Heart right ventricle (tissue), 16 donors: ENCODE data around the gene TLE2. TPM values are rescaled to one million over a fixed set of nuclear protein-coding genes. Genes with fewer than 3 reads are reported as not detected.
A peak's percentile ranks its signal among the peaks of the same experiment; 100 is the strongest.

Experiments used
- ATAC-seq, 8 donors: fragments of 200-7000 bp; cut with Tn5 transposase; one replicate each; pipeline ENCODE4 v1.9.1; 2020; ENCODE audit warnings: mild to moderate bottlenecking in 8 of 8, moderate library complexity in 8 of 8, moderate number of reproducible peaks in 1 of 8
- DNase-seq, 2 donors: peaks; one replicate each; pipeline ENCODE4 v3.0.0-alpha.2; 2020
- H3K27ac ChIP-seq, 10 donors: fragments of 200-600 bp; sonication (generic) in 2 of 10; one replicate each; pipeline versions ENCODE4 v1.5.0 to v1.8.0; 2020 to 2022; ENCODE audit warnings: mild to moderate bottlenecking in 3 of 10
- H3K27me3 ChIP-seq, 7 donors: fragments of 200-600 bp; one replicate each; pipeline ENCODE4 v1.8.0; 2021 to 2022; ENCODE audit warnings: mild to moderate bottlenecking in 2 of 7
- H3K36me3 ChIP-seq, 9 donors: fragments of 200-600 bp; sonication (generic) in 1 of 9; one replicate each; pipeline versions ENCODE4 v1.5.0 to v1.8.0; 2020 to 2022; ENCODE audit warnings: mild to moderate bottlenecking in 2 of 9
- H3K4me1 ChIP-seq, 9 donors: fragments of 200-600 bp; sonication (generic) in 1 of 9; one replicate each; pipeline versions ENCODE4 v1.5.0 to v1.8.0; 2020 to 2022; ENCODE audit warnings: mild to moderate bottlenecking in 4 of 9
- H3K4me3 ChIP-seq, 10 donors: fragments of 200-600 bp; sonication (generic) in 2 of 10; one replicate each; pipeline versions ENCODE4 v1.5.0 to v1.8.0; 2020 to 2022; ENCODE audit warnings: mild to moderate bottlenecking in 7 of 10, moderate library complexity in 2 of 10
- H3K9me3 ChIP-seq, 11 donors: fragments of 200-600 bp in 10 of 11; sonication (generic) in 2 of 11; one replicate each; pipeline versions ENCODE4 v1.5.0 to v1.8.0; 2013 to 2022; ENCODE audit warnings: mild to moderate bottlenecking in 2 of 11, control low read depth in 1 of 11, moderate library complexity in 1 of 11
- CTCF ChIP-seq, 9 donors: fragments of 200-600 bp; sonication (generic) in 2 of 9; IDR thresholded peaks; one replicate each; pipeline versions ENCODE4 v1.5.0 to v1.8.0; 2021 to 2022; ENCODE audit warnings: antibody characterized with exemption in 9 of 9, mild to moderate bottlenecking in 5 of 9, moderate library complexity in 1 of 9
- WGBS, 2 donors: extraction: QIAGEN DNeasy Blood & Tissue Kit; methylation state at CpG; one replicate each; pipeline ENCODE4 v1.1.7; 2013; ENCODE audit warnings: inconsistent platforms in 1 of 2; 5-methylcytosine and 5-hydroxymethylcytosine counted together
- intact Hi-C, 10 donors: fragments of 100-400 bp; cut with DNase I; formaldehyde crosslinking; loops; one replicate each; pipeline versions ENCODE4 v1.11.1 to v1.14.2; 2022
- polyA plus RNA-seq, 2 donors: library from polyadenylated mRNA; stranded (reverse); fragments of 200-250 nt; gene quantifications; one replicate each; pipeline ENCODE4 v1.2.3, GENCODE V29; 2013
- total RNA-seq, 10 donors: library from RNA; stranded (reverse); fragmentation: NEBNext Ultra II Directional in 3 of 10; extraction: Animal tissue kit (Norgen Biotek cat#: 25700) in 3 of 10; gene quantifications; one replicate each; pipeline versions ENCODE4 v1.2.1 to v1.2.4, GENCODE V29; 2021 to 2023
- donor health status: Arrhythmogenic right ventricular cardiomyopathy.
- donor health status: ischemic (EF 13 %, LVEDD 7.1; RV severe dilation, severe dysfunction).
- donor health status: healthy with polysubstance abuse.
- donor health status: DM: no; HTN: yes; CAD: no.
- donor health status: DM: no; HTN: no; CAD: no.
- donor health status: ischemic (EF 25% LVEDD 6.9; RV normal size, moderate dysfunction).
- donor health status: ischemic (EF 25% LVEDD 5.7; RV mildly dilated, moderate dysfunction).
- donor health status: healthy.
- donor health status: DM: yes; HTN: yes; CAD: no.
- donor health status: Ischemic cardiomyopathy.
- donor health status: ischemic (EF 35%, LVEDD 5.7; RV mildly dilated, moderate dysfunction).
- donor health status: nonischemic (EF 11% LVEDD 7.7; RV severe dilation, severe dysfunction).
- donor health status: DM: yes; HTN: yes; CAD: no.
- donor health status: PGD.
- donor health status: ischemic (EF 29% LVEDD 5.4; RV normal size, mild dysfunction).
- donor health status: nonischemic (EF 23%, LVEDD 6.1; RV moderate dilation, normal function).

Gene TLE2
- total and polyA plus RNA-seq, 12 donors, result 28.2 to 64.5 (median 39.9) TPM

- Histone ChIP-seq H3K4me3 (no peak overlapping the region), H3K4me1 (peaks cover 14 to 35% (median 26%) of the 10 kb centered on the region in 9 donors), H3K36me3 (no peaks in the 10 kb centered on the region), H3K27ac (no peak overlapping the region), H3K9me3 (no peaks in the 10 kb centered on the region), H3K27me3 (peaks cover 0 to 18% (median 0%) of the 10 kb centered on the region in 7 donors)
- intact Hi-C loops, result loop anchor here in 5 of 10 donors (2.0 to 10.0 kb wide), 5 partner anchors 46 to 59 kb away; partner anchors contain the start of gene TLE6 (in 2 of the 5)
- TF ChIP-seq CTCF (IDR thresholded peaks at IDR 0.05), result no peak
- WGBS, 2 donors, result 79% methylated on average over 11 of the region's 11 CpGs
- no peak for DNase-seq
- ATAC-seq, result no peak
Measured at GRCh38 chr19:3033595-3034405, 4.7 kb upstream of the TLE2 start.

GRCh38 chr19:3031607-3031867, 2.5 kb upstream of the TLE2 start:
- DNase-seq (no peak), ATAC-seq (no peak)
- Histone ChIP-seq H3K27me3 (peaks cover 0 to 41% (median 0%) of the 10 kb centered on the region in 7 donors), H3K4me1 (peaks cover 12 to 40% (median 23%) of the 10 kb centered on the region in 9 donors), H3K36me3 (peaks cover 0 to 6% (median 0%) of the 10 kb centered on the region in 9 donors), H3K27ac (no peak overlapping the region), H3K9me3 (no peaks in the 10 kb centered on the region), H3K4me3 (no peak overlapping the region)
- TF ChIP-seq CTCF (IDR thresholded peaks at IDR 0.05), result no peak
- WGBS, 2 donors, result 76 to 79% methylated on average over 5 of the region's 5 CpGs
- intact Hi-C loops, result loop anchor here in 4 of 10 donors (5.0 to 10.0 kb wide), 4 partner anchors 44 to 57 kb away; partner anchors contain the start of gene TLE6 (in 1 of the 4)

GRCh38 chr19:3028305-3029064, 595 bp downstream of the TLE2 start:
- peaks cover 0 to 19% (median 12%) of the 10 kb centered on the region in 9 donors for H3K4me1 ChIP-seq
- peaks cover 0 to 62% (median 0%) of the 10 kb centered on the region in 7 donors for H3K27me3 ChIP-seq
- WGBS, 2 donors, result 5 to 6% methylated on average over 35 to 40 of the region's 40 CpGs
- DNase-seq (no peak), ATAC-seq (peak in 5 of 8 donors; percentile 11 to 16 (median 15))
- peak overlapping the region; percentile 59 to 80 (median 69) for H3K4me3 ChIP-seq
- peaks cover 0 to 6% (median 0%) of the 10 kb centered on the region in 9 donors for H3K36me3 ChIP-seq
- peak overlapping the region in 8 of 10 donors; percentile 30 to 85 (median 66) for H3K27ac ChIP-seq
- H3K9me3 ChIP-seq, result no peaks in the 10 kb centered on the region
- TF ChIP-seq CTCF (IDR thresholded peaks at IDR 0.05), result no peak
- intact Hi-C loops, result loop anchor here in 2 of 10 donors (2.0 to 10.0 kb wide), 2 partner anchors 46 to 54 kb away; partner anchors contain the start of gene TLE6 (in 1 of the 2)

GRCh38 chr19:3027981-3028304, 1.1 kb downstream of the TLE2 start:
- 73 to 76% methylated on average over 9 of the region's 9 CpGs for WGBS, 2 donors
- intact Hi-C loops, result loop anchor here in 2 of 10 donors (2.0 to 10.0 kb wide), 2 partner anchors 45 to 53 kb away; partner anchors contain the start of gene TLE6 (in 1 of the 2)
- ATAC-seq, result peak in 5 of 8 donors; percentile 9 to 31 (median 22)

More at GRCh38 chr19:3027981-3028304, 1.1 kb downstream of the TLE2 start:
- peaks cover 0 to 19% (median 12%) of the 10 kb centered on the region in 9 donors for H3K4me1 ChIP-seq
- peaks cover 0 to 6% (median 0%) of the 10 kb centered on the region in 9 donors for H3K36me3 ChIP-seq
- TF ChIP-seq CTCF (IDR thresholded peaks at IDR 0.05), result no peak
- DNase-seq, result no peak
- H3K9me3 ChIP-seq, result no peaks in the 10 kb centered on the region
- H3K27ac ChIP-seq, result peak overlapping the region in 3 of 10 donors; percentile 26 to 55 (median 37)
- peaks cover 0 to 62% (median 0%) of the 10 kb centered on the region in 7 donors for H3K27me3 ChIP-seq
- peak overlapping the region in 8 of 10 donors; percentile 59 to 80 (median 69) for H3K4me3 ChIP-seq
